Lower lobe of right lung (tissue), 2 donors: ENCODE data around the gene CBX1. TPM values are rescaled to one million over a fixed set of nuclear protein-coding genes. Genes with fewer than 3 reads are reported as not detected.

ENCODE experiments used
- ATAC-seq, 2 donors: fragments of 200-7000 bp; cut with Tn5 transposase; one replicate each; pipeline ENCODE4 v1.9.1; 2020 to 2022; ENCODE audit warnings: mild to moderate bottlenecking in 2 of 2, moderate library complexity in 2 of 2
- DNase-seq: peaks from one replicate; pipeline ENCODE4 v3.0.0-alpha.2; 2020
- H3K27ac ChIP-seq: fragments of 200-600 bp; one replicate; pipeline ENCODE4 v1.8.0; 2022
- H3K27me3 ChIP-seq: fragments of 200-600 bp; one replicate; pipeline ENCODE4 v1.8.0; 2022; ENCODE audit warnings: low read depth
- H3K36me3 ChIP-seq: fragments of 200-600 bp; one replicate; pipeline ENCODE4 v1.8.0; 2022; ENCODE audit warnings: mild to moderate bottlenecking
- H3K4me1 ChIP-seq: fragments of 200-600 bp; one replicate; pipeline ENCODE4 v1.8.0; 2022
- H3K4me3 ChIP-seq: fragments of 200-600 bp; one replicate; pipeline ENCODE4 v1.8.0; 2022; ENCODE audit warnings: mild to moderate bottlenecking
- H3K9me3 ChIP-seq: fragments of 200-600 bp; one replicate; pipeline ENCODE4 v1.8.0; 2022
- intact Hi-C: fragments of 100-400 bp; cut with DNase I; formaldehyde crosslinking; loops from one replicate; pipeline ENCODE4 v1.11.0; 2022
- total RNA-seq: library from RNA; stranded (reverse); fragmentation: NEBNext Ultra II Directional; extraction: Animal tissue kit (Norgen Biotek cat#: 25700); gene quantifications from one replicate; pipeline ENCODE4 v1.2.1, GENCODE V29; 2021
- TF ChIP-seq, protein P1 (sequence below): fragments of 200-600 bp; IDR thresholded peaks from one replicate; pipeline ENCODE4 v1.8.0; 2022; ENCODE audit warnings: antibody characterized with exemption, mild to moderate bottlenecking
- donor health status: DM: no; HTN: yes; CAD: no; lungs with severe emphysema.

CBX1 gene
- total RNA-seq, 1 donor from 2014 or later = 30.7 TPM

DNA sequence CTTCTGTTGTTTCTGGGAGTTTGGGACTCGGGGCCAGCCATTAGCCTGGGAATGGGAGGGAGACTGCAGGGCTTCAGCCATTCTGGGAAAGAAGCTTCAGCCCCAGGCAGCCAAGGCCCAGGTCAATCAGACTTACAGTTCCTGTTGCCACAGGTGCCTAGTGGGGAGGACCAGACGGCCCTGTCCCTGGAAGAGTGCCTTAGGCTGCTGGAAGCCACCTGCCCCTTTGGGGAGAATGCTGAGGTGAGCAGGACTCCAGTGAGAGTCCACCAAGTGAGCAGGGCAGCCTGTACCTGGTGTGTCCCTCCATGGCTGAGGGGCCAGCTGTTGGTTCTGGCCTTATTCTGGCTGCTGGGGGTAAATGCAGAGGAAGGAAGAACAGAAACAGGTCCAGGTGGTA lies 44.4 kb downstream of the CBX1 start:
- no peak for DNase-seq
- H3K4me3 ChIP-seq = no peak overlapping the region
- no peak overlapping the region for H3K27ac ChIP-seq
- TF ChIP-seq, protein P1, sequence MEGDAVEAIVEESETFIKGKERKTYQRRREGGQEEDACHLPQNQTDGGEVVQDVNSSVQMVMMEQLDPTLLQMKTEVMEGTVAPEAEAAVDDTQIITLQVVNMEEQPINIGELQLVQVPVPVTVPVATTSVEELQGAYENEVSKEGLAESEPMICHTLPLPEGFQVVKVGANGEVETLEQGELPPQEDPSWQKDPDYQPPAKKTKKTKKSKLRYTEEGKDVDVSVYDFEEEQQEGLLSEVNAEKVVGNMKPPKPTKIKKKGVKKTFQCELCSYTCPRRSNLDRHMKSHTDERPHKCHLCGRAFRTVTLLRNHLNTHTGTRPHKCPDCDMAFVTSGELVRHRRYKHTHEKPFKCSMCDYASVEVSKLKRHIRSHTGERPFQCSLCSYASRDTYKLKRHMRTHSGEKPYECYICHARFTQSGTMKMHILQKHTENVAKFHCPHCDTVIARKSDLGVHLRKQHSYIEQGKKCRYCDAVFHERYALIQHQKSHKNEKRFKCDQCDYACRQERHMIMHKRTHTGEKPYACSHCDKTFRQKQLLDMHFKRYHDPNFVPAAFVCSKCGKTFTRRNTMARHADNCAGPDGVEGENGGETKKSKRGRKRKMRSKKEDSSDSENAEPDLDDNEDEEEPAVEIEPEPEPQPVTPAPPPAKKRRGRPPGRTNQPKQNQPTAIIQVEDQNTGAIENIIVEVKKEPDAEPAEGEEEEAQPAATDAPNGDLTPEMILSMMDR = no peak
- H3K27me3 ChIP-seq = no peaks in the 10 kb centered on the region
- peaks cover 81% of the 10 kb centered on the region for H3K36me3 ChIP-seq
- intact Hi-C loops = no loop called here
- H3K9me3 ChIP-seq = no peaks in the 10 kb centered on the region
- peaks cover 42% of the 10 kb centered on the region for H3K4me1 ChIP-seq
- ATAC-seq = no peak

DNA sequence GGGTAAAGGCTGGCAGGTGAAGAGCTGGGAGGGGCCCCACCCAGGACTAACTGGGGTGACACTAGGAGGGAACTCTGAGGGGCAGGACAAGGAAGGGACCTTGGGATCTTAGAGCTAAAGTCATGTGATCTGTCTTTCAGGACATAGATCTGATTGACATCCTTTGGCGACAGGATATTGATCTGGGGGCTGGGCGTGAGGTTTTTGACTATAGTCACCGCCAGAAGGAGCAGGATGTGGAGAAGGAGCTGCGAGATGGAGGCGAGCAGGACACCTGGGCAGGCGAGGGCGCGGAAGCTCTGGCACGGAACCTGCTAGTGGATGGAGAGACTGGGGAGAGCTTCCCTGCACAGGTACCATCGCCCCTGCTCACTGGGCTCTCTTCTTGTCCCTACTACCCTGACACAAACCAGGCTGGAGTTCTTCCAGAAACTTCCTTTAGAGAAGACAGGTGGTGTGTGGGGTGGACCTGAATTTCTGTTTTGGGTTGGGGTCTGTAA lies 45.0 kb downstream of the CBX1 start:
- Histone ChIP-seq H3K27me3 (no peaks in the 10 kb centered on the region), H3K27ac (no peak overlapping the region), H3K9me3 (no peaks in the 10 kb centered on the region), H3K4me1 (peaks cover 47% of the 10 kb centered on the region), H3K4me3 (no peak overlapping the region), H3K36me3 (peaks cover 81% of the 10 kb centered on the region)
- no peak for ATAC-seq
- TF ChIP-seq, protein P1 = no peak
- DNase-seq = no peak
- intact Hi-C loops = no loop called here

DNA sequence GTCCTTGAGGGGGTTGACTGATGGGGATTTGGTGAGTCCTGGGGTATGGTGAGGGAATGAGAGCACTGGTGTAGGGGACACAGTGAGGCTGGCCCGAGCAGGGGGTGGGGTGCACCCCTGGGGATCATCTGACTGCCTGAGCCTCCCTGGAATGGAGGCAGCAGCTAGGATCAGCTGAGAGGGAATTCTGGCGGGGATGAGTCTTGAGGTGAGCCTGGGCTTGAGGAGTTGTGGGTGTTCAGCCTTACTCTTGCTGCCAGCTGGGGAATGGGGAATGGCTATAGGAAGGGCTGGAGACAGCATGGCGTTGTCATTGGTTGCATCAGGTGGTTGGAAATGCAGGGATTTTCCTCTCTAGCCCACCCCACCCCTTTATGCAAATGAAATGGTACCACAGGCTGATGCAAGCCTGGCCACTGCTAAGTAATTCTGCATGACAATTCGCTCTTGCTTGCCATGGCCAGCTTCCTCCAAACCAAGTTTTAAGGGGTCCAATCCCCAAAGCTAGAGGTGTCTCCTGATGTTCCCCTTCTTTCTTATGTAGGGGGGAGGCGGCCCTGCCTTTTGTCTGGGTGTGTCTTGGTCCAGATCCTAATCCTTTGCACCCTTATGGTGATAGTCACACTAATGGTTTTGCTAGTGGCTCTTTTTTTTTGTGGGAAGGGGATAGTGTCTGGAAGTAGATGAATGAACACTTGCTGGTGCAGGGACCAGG lies 45.6 kb downstream of the CBX1 start:
- no peak for ATAC-seq
- Histone ChIP-seq H3K36me3 (peaks cover 81% of the 10 kb centered on the region), H3K4me1 (peaks cover 53% of the 10 kb centered on the region), H3K9me3 (no peaks in the 10 kb centered on the region), H3K27ac (no peak overlapping the region), H3K4me3 (no peak overlapping the region), H3K27me3 (no peaks in the 10 kb centered on the region)
- intact Hi-C loops = no loop called here
- TF ChIP-seq, protein P1 = no peak
- no peak for DNase-seq

DNA sequence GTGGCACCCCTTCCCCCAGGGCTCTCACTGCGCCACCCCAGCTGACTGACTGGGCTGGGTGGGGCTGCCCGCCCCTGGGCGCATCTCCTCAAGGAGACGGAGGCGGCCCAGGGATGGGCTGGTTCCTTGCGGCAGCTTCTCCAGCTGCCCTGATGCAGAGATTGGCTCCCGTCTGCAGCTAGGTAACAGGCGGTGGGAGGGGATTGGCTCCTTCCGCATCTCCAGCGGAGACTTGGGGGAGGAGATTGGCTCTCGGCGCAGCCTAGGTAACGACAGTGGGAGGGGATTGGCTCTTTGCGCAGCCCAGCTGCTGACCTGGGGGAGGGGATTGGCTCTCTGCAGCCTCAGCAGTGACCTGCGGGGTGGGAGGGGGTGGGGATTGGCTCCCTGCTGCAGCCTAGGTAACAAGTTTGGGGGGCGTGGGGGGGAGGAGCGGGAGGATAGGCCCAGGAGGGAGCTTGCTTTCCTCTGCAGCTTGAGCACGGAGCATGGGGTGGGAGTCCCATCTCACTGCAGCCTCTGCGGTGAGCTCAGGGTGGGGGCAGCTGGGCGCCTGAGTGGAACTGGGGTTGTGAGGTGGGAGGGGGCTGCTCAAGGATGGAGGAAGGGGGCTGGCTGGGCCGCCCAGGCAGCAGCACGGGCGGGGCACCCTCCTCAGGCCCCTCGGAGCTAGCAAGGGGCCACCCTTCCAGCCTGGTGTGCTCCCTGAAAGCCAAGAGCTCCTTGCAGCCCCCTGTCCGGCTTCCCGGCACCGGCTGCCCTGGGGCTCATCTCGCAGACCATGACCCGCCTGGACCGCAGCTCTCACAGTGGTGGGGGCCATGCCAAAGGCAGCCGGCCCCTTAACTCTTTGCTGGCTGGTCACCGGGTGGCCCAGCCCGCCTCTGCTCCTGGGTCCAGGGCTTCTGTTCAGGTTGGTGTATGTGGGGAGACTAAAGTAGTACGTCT lies 46.8 kb downstream of the CBX1 start:
- Histone ChIP-seq H3K4me3 (peak overlapping the region; percentile 34), H3K9me3 (no peaks in the 10 kb centered on the region), H3K27ac (peak overlapping the region; percentile 92), H3K36me3 (peaks cover 72% of the 10 kb centered on the region), H3K4me1 (peaks cover 65% of the 10 kb centered on the region), H3K27me3 (no peaks in the 10 kb centered on the region)
- ATAC-seq = peak; percentile 43 to 65
- intact Hi-C loops = no loop called here
- DNase-seq = peak; percentile 76
- TF ChIP-seq, protein P1 = no peak

DNA sequence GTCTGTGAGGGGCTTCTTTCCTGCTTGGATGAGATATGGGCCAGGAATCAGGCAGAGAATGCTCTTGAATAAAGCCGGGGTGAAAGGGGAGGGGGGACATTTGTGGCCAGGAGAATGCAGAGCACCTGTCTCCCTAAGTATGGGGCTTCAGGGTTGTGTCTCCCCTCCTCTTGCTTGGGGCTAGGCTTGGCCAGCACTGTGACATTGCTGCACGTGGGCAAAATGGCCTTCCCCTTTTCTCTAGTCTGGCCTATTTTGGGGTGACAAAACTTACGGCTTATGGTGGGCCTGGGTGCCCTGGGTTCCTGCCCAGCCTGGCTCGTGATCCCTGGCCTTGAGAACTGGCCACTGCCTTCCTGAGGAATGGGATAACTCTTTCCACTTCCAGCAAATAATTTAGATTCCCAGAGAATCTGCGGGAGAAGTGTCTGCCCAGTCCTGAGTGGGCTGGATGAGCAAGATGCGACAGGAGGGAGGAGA lies 47.5 kb downstream of the CBX1 start:
- Histone ChIP-seq H3K4me1 (peaks cover 71% of the 10 kb centered on the region), H3K4me3 (peak overlapping the region; percentile 24), H3K36me3 (peaks cover 64% of the 10 kb centered on the region), H3K9me3 (no peaks in the 10 kb centered on the region), H3K27me3 (no peaks in the 10 kb centered on the region), H3K27ac (peak overlapping the region; percentile 92)
- DNase-seq (no peak), ATAC-seq (no peak)
- intact Hi-C loops = no loop called here
- TF ChIP-seq, protein P1 = no peak
